Right ventricle myocardium superior (tissue), 1 donor: Measurements from ENCODE around the gene LKAAEAR1. TPM values are rescaled to one million over a fixed set of nuclear protein-coding genes. Genes with fewer than 3 reads are reported as not detected.
A peak's percentile ranks its signal among the peaks of the same experiment; 100 is the strongest.

Experiments
- ATAC-seq: fragments of 200-7000 bp; cut with Tn5 transposase; one replicate; pipeline ENCODE4 v1.9.1; 2020; ENCODE audit warnings: mild to moderate bottlenecking; ENCODE audit not compliant: poor library complexity
- DNase-seq: peaks from one replicate; pipeline ENCODE4 v3.0.0-alpha.2; 2020
- intact Hi-C: fragments of 100-400 bp; cut with DNase I; formaldehyde crosslinking; loops from one replicate; pipeline ENCODE4 v1.11.2; 2022
- total RNA-seq: library from RNA; stranded (reverse); fragmentation: NEBNext Ultra II Directional; extraction: Animal tissue kit (Norgen Biotek cat#: 25700); gene quantifications from one replicate; pipeline ENCODE4 v1.2.1, GENCODE V29; 2021
- donor health status: DM: no; HTN: yes; CAD: no; lungs with severe emphysema.

The LKAAEAR1 gene
- total RNA-seq, 1 donor from 2014 or later, result not detected

GRCh38 chr20:64113444-64113775, 29.2 kb upstream of the LKAAEAR1 start:
- ATAC-seq (no peak), DNase-seq (no peak)
- intact Hi-C loops, result loop anchor here (10.0 kb wide), 1 partner anchor 69 kb away; the partner anchor contains the start of gene SOX18

GRCh38 chr20:64112691-64113443, 28.7 kb upstream of the LKAAEAR1 start:
- peak; percentile 32 for DNase-seq
- no peak for ATAC-seq

GRCh38 chr20:64111841-64112641, 27.8 kb upstream of the LKAAEAR1 start:
- ATAC-seq (no peak), DNase-seq (peak; percentile 18)
- intact Hi-C loops, result loop anchor here (10.0 kb wide), 1 partner anchor 67 kb away; the partner anchor contains the start of gene SOX18

More at GRCh38 chr20:64112691-64113443, 28.7 kb upstream of the LKAAEAR1 start:
- intact Hi-C loops, result loop anchor here (10.0 kb wide), 1 partner anchor 68 kb away; the partner anchor contains the start of gene SOX18

- ATAC-seq, result no peak
- intact Hi-C loops, result loop anchor here (10.0 kb wide), 1 partner anchor 66 kb away; the partner anchor contains the start of gene SOX18
- peak; percentile 22 for DNase-seq
Measured at GRCh38 chr20:64110411-64111068, 26.3 kb upstream of the LKAAEAR1 start.

- intact Hi-C loops, result loop anchor here (10.0 kb wide), 1 partner anchor 65 kb away; the partner anchor contains the start of gene SOX18
- DNase-seq (peak; percentile 21), ATAC-seq (no peak)
Measured at GRCh38 chr20:64109831-64110391, 25.7 kb upstream of the LKAAEAR1 start.

- intact Hi-C loops, result no loop called here
- DNase-seq, result peak; percentile 20
Measured at GRCh38 chr20:64108731-64109681, 24.8 kb upstream of the LKAAEAR1 start.

GRCh38 chr20:64107736-64108457, 23.7 kb upstream of the LKAAEAR1 start:
- no peak for ATAC-seq
- intact Hi-C loops, result no loop called here
- peak; percentile 34 for DNase-seq

More at GRCh38 chr20:64108731-64109681, 24.8 kb upstream of the LKAAEAR1 start:
- no peak for ATAC-seq

GRCh38 chr20:64106981-64107735, 23.0 kb upstream of the LKAAEAR1 start, which contains the start of gene NPBWR2:
Gene NPBWR2 (minus strand): TSS chr20:64107565. CDS start chr20:64106831, 734 bp downstream.
- ATAC-seq (no peak), DNase-seq (peak; percentile 30)
- intact Hi-C loops, result no loop called here

GRCh38 chr20:64106435-64106961, 22.3 kb upstream of the LKAAEAR1 start:
- intact Hi-C loops, result no loop called here
- ATAC-seq (no peak), DNase-seq (peak; percentile 15)

- intact Hi-C loops, result no loop called here
- DNase-seq, result peak; percentile 36
Measured at GRCh38 chr20:64105846-64106434, 21.7 kb upstream of the LKAAEAR1 start.

GRCh38 chr20:64104667-64105451, 20.7 kb upstream of the LKAAEAR1 start:
- ATAC-seq (no peak), DNase-seq (peak; percentile 17)
- intact Hi-C loops, result no loop called here

More at GRCh38 chr20:64105846-64106434, 21.7 kb upstream of the LKAAEAR1 start:
- no peak for ATAC-seq

- intact Hi-C loops, result no loop called here
- ATAC-seq (no peak), DNase-seq (peak; percentile 24)
Measured at GRCh38 chr20:64103871-64104666, 19.9 kb upstream of the LKAAEAR1 start.

- intact Hi-C loops, result no loop called here
- ATAC-seq (peak; percentile 78), DNase-seq (peak; percentile 42)
Measured at GRCh38 chr20:64102647-64103354, 18.6 kb upstream of the LKAAEAR1 start.
